ENCODE results near the gene RHBDD1.

GRCh38 chr2:227038550-227039189 lies 202.8 kb downstream of the RHBDD1 start:
- TF ChIP-seq, protein P1, sequence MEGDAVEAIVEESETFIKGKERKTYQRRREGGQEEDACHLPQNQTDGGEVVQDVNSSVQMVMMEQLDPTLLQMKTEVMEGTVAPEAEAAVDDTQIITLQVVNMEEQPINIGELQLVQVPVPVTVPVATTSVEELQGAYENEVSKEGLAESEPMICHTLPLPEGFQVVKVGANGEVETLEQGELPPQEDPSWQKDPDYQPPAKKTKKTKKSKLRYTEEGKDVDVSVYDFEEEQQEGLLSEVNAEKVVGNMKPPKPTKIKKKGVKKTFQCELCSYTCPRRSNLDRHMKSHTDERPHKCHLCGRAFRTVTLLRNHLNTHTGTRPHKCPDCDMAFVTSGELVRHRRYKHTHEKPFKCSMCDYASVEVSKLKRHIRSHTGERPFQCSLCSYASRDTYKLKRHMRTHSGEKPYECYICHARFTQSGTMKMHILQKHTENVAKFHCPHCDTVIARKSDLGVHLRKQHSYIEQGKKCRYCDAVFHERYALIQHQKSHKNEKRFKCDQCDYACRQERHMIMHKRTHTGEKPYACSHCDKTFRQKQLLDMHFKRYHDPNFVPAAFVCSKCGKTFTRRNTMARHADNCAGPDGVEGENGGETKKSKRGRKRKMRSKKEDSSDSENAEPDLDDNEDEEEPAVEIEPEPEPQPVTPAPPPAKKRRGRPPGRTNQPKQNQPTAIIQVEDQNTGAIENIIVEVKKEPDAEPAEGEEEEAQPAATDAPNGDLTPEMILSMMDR (IDR thresholded peaks at IDR 0.05) = no peak
- TF ChIP-seq POLR2A (IDR thresholded peaks at IDR 0.05) = no peak

Measured in uterus (tissue), 2 donors.